RWPE2 (cell line): ENCODE results near the gene DOCK10.

ENCODE experiments used
- ATAC-seq: fragments of 200-7000 bp; cut with Tn5 transposase; 3 replicates; pipeline ENCODE4 v1.9.1; 2021; ENCODE audit warnings: low read depth
- DNase-seq: peaks from one replicate; pipeline ENCODE4 v3.0.0-alpha.2; 2020; ENCODE audit warnings: low spot score
- H3K27ac ChIP-seq: fragments of 450-650 bp; 2 replicates; pipeline ENCODE4 v1.5.1; 2017; ENCODE audit warnings: mild to moderate bottlenecking; ENCODE audit not compliant: poor library complexity, severe bottlenecking
- H3K27me3 ChIP-seq: fragments of 250-450 bp; sonication (Bioruptor Pico); 2 replicates; pipeline ENCODE4 v1.5.1; 2021; ENCODE audit warnings: mild to moderate bottlenecking, moderate library complexity; ENCODE audit not compliant: insufficient read depth, poor library complexity, severe bottlenecking
- H3K36me3 ChIP-seq: fragments of 250-450 bp; sonication (Bioruptor Pico); 2 replicates; pipeline ENCODE4 v1.5.1; 2020; ENCODE audit warnings: low read depth, mild to moderate bottlenecking, moderate library complexity
- H3K4me1 ChIP-seq: fragments of 250-450 bp; sonication (Bioruptor Pico); 2 replicates; pipeline ENCODE4 v1.5.1; 2021; ENCODE audit warnings: mild to moderate bottlenecking, moderate library complexity; ENCODE audit not compliant: insufficient read depth, poor library complexity, severe bottlenecking
- H3K4me3 ChIP-seq: fragments of 250-450 bp; sonication (Bioruptor Pico); 2 replicates; pipeline ENCODE4 v1.5.1; 2021; ENCODE audit warnings: mild to moderate bottlenecking, moderate library complexity; ENCODE audit not compliant: severe bottlenecking
- H3K9me3 ChIP-seq: fragments of 250-450 bp; sonication (Bioruptor Pico); 2 replicates; pipeline ENCODE4 v1.5.1; 2021; ENCODE audit warnings: mild to moderate bottlenecking, moderate library complexity; ENCODE audit not compliant: severe bottlenecking
- CTCF ChIP-seq: fragments of 450-650 bp; IDR thresholded peaks from one replicate; pipeline ENCODE4 v1.5.1; 2017; ENCODE audit warnings: mild to moderate bottlenecking, moderate library complexity; ENCODE audit not compliant: poor library complexity, severe bottlenecking

DOCK10 gene

GRCh38 chr2:225072444-225072843 is 30.2 kb upstream of the DOCK10 start:
- no peaks in the 10 kb centered on the region for H3K36me3 ChIP-seq
- no peak overlapping the region for H3K27ac ChIP-seq
- peaks cover 2% of the 10 kb centered on the region for H3K9me3 ChIP-seq

GRCh38 chr2:225070811-225071210 is 28.5 kb upstream of the DOCK10 start:
- no peaks in the 10 kb centered on the region for H3K36me3 ChIP-seq
- H3K9me3 ChIP-seq: peaks cover 2% of the 10 kb centered on the region
- no peak overlapping the region for H3K4me3 ChIP-seq
- no peak for TF ChIP-seq CTCF
- no peaks in the 10 kb centered on the region for H3K27me3 ChIP-seq
- DNase-seq (no peak), ATAC-seq (no peak)
- no peak overlapping the region for H3K27ac ChIP-seq
- no peaks in the 10 kb centered on the region for H3K4me1 ChIP-seq

More at GRCh38 chr2:225072444-225072843, 30.2 kb upstream of the DOCK10 start:
- no peaks in the 10 kb centered on the region for H3K4me1 ChIP-seq
- no peak for DNase-seq
- H3K4me3 ChIP-seq: no peak overlapping the region
- no peaks in the 10 kb centered on the region for H3K27me3 ChIP-seq
- ATAC-seq: no peak
- no peak for TF ChIP-seq CTCF

GRCh38 chr2:225069966-225070365 is 27.7 kb upstream of the DOCK10 start:
- DNase-seq (no peak), ATAC-seq (no peak)

GRCh38 chr2:225069477-225069876 is 27.2 kb upstream of the DOCK10 start:
- Histone ChIP-seq H3K27ac (no peak overlapping the region), H3K4me3 (no peak overlapping the region), H3K4me1 (no peaks in the 10 kb centered on the region), H3K36me3 (no peaks in the 10 kb centered on the region), H3K9me3 (peaks cover 2% of the 10 kb centered on the region), H3K27me3 (no peaks in the 10 kb centered on the region)
- DNase-seq (no peak), ATAC-seq (no peak)
- no peak for TF ChIP-seq CTCF

More at GRCh38 chr2:225069966-225070365, 27.7 kb upstream of the DOCK10 start:
- H3K4me1 ChIP-seq: no peaks in the 10 kb centered on the region
- no peak for TF ChIP-seq CTCF
- H3K36me3 ChIP-seq: no peaks in the 10 kb centered on the region
- no peak overlapping the region for H3K27ac ChIP-seq
- no peaks in the 10 kb centered on the region for H3K27me3 ChIP-seq
- no peak overlapping the region for H3K4me3 ChIP-seq
- peaks cover 2% of the 10 kb centered on the region for H3K9me3 ChIP-seq

GRCh38 chr2:225065882-225066281 is 23.6 kb upstream of the DOCK10 start:
- H3K9me3 ChIP-seq: peaks cover 2% of the 10 kb centered on the region
- ATAC-seq (no peak), DNase-seq (no peak)
- H3K4me1 ChIP-seq: no peaks in the 10 kb centered on the region
- no peaks in the 10 kb centered on the region for H3K27me3 ChIP-seq
- H3K27ac ChIP-seq: no peak overlapping the region
- H3K36me3 ChIP-seq: no peaks in the 10 kb centered on the region
- no peak overlapping the region for H3K4me3 ChIP-seq
- TF ChIP-seq CTCF: no peak
